Activated naive CD8-positive, alpha-beta T cell treated with anti-CD3 and anti-CD28 coated beads, Interleukin-2, amount 50 U/mL, for 24 hours (primary cell): Measurements from ENCODE around the gene TBX6.
"Not testable (repeated sequence)": the region's sequence is repeated elsewhere in the genome, so short reads cannot be mapped to it uniquely, and the experiment has no call there.

Source experiments
- ATAC-seq: fragments of 150-1000 bp; cut with Tn5 transposase; one replicate; pipeline ENCODE4 v1.10.0; 2021
- DNase-seq: peaks from one replicate; pipeline ENCODE4 v3.0.0; 2021
- H3K27ac Mint-ChIP-seq: one replicate; pipeline ENCODE4 v1.8.0; 2021; ENCODE audit warnings: mild to moderate bottlenecking, mixed read lengths
- H3K27me3 Mint-ChIP-seq: one replicate; pipeline ENCODE4 v1.8.0; 2021; ENCODE audit warnings: mixed read lengths
- H3K36me3 Mint-ChIP-seq: one replicate; pipeline ENCODE4 v1.8.0; 2021; ENCODE audit warnings: low read depth, mixed read lengths
- H3K4me1 Mint-ChIP-seq: one replicate; pipeline ENCODE4 v1.8.0; 2021; ENCODE audit warnings: mixed read lengths
- H3K4me3 Mint-ChIP-seq: one replicate; pipeline ENCODE4 v1.8.0; 2021; ENCODE audit warnings: mild to moderate bottlenecking, moderate library complexity, mixed read lengths
- H3K9me3 Mint-ChIP-seq: one replicate; pipeline ENCODE4 v1.8.0; 2021; ENCODE audit warnings: mixed read lengths

Gene TBX6, protein sequence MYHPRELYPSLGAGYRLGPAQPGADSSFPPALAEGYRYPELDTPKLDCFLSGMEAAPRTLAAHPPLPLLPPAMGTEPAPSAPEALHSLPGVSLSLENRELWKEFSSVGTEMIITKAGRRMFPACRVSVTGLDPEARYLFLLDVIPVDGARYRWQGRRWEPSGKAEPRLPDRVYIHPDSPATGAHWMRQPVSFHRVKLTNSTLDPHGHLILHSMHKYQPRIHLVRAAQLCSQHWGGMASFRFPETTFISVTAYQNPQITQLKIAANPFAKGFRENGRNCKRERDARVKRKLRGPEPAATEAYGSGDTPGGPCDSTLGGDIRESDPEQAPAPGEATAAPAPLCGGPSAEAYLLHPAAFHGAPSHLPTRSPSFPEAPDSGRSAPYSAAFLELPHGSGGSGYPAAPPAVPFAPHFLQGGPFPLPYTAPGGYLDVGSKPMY

GRCh38 chr16:30091474-30092372 is at the start of gene TBX6:
TSS of gene TBX6 (minus strand) at chr16:30091924. CDS start at chr16:30091193, 731 bp downstream.
- Mint-ChIP-seq H3K27ac (peak within 1 kb of the TSS; percentile 96), H3K9me3 (peaks cover under 1% of the 10 kb centered on the region), H3K36me3 (peaks cover 13% of the 10 kb centered on the region), H3K27me3 (no peaks in the 10 kb centered on the region), H3K4me1 (peaks cover 50% of the 10 kb centered on the region), H3K4me3 (peak within 1 kb of the TSS; percentile 83)
- ATAC-seq (peak; percentile 84), DNase-seq (peak; percentile 95)

DNA sequence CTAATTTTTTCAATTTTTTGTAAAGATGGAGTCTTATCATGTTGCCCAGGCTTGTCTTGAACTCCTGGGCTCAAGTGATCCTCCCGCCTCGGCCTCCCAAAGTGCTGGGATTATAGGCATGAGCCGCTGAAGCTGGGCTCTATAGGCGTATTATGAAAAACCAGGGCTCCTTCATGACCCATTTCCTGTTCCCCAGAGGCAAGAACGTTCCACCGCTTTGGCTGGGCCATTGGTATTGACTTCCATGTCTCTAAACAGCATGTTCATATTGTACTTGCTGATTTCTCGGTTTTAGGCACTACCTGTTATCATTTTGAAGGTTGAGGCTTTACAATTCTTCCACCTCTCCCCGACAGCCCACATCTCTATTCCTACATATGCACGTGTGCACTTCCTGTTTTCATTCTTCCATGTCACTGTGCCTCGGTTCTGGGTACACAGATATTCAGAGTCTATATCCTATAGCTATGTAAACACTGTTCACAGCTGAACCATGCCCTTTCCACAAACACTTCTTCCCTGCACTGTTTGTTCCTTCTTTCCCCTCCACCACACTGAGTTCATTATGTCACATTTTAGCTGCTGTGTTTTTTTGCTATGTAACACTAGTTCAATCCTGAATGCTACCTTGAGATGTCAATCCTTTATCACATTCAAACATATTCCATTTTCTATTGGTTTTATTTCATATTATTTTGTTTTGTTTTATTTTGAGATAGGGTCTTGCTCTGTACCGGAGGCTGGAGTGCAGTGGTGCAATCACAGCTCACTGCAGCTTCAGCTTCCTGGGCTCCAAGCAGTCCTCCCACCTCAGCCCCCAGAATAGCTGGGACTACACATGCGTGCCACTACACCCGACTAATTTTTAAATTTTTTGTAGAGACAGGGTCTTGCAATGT is 48.1 kb upstream of the TBX6 start:
- Mint-ChIP-seq H3K4me1 (peaks cover 25% of the 10 kb centered on the region), H3K9me3 (no peaks in the 10 kb centered on the region), H3K27me3 (no peaks in the 10 kb centered on the region), H3K27ac (peak overlapping the region; percentile 61), H3K4me3 (no peak overlapping the region), H3K36me3 (no peaks in the 10 kb centered on the region)
- no peak for ATAC-seq
- no peak for DNase-seq

DNA sequence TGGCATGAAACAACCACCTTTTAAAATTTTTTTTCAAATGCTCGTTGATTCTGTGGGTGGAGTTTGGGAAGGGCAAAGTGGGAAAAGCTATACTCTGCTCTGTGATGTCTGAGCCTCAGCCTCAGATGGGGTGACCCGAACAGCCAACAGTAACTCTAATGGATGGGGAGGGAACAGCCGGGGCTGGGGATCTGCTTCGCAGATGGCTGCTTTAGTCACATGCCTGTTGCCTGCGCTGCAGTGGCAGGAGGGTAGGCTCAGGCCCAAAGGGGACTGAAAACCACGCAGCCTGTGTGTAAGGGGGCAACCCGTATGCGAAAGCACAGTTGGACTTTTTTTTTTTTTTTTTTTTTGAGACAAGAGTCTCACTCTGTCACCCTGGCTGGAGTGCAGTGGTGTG is 46.2 kb upstream of the TBX6 start:
- Mint-ChIP-seq H3K4me1 (peaks cover 18% of the 10 kb centered on the region), H3K9me3 (no peaks in the 10 kb centered on the region), H3K4me3 (no peak overlapping the region)

GRCh38 chr16:30136971-30137605 is 45.4 kb upstream of the TBX6 start:
- H3K27me3 Mint-ChIP-seq: no peaks in the 10 kb centered on the region
- DNase-seq (no peak), ATAC-seq (no peak)
- H3K4me1 Mint-ChIP-seq: peaks cover 12% of the 10 kb centered on the region
- H3K36me3 Mint-ChIP-seq: no peaks in the 10 kb centered on the region
- no peak overlapping the region for H3K4me3 Mint-ChIP-seq
- H3K27ac Mint-ChIP-seq: no peak overlapping the region
- H3K9me3 Mint-ChIP-seq: no peaks in the 10 kb centered on the region

More for the DNA sequence above, 46.2 kb upstream of the TBX6 start:
- Mint-ChIP-seq H3K36me3 (no peaks in the 10 kb centered on the region), H3K27ac (no peak overlapping the region), H3K27me3 (no peaks in the 10 kb centered on the region)
- DNase-seq (no peak), ATAC-seq (no peak)

DNA sequence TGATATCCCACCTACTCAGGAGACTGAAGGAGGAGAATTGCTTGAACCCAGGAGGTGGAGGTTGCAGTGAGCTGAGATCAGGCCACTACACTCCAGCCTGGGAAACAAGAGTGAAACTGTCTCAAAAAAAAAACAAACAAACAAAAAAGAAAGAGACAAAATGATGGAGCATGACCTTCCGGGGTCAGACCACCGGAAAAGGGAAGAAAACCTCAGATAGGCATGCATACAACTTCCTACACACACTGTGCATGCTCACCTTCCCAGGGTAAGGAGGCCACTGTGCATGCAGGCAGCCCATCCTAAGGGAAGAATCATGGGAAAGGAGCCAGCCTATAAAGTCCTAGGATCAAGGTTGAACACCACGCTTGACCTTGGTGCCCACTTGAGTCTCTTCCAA is 40.9 kb upstream of the TBX6 start:
- Mint-ChIP-seq H3K4me3 (no peak overlapping the region), H3K27ac (no peak overlapping the region), H3K36me3 (no peaks in the 10 kb centered on the region), H3K27me3 (no peaks in the 10 kb centered on the region), H3K9me3 (no peaks in the 10 kb centered on the region), H3K4me1 (peaks cover 4% of the 10 kb centered on the region)
- ATAC-seq (no peak), DNase-seq (no peak)

- DNase-seq (no peak), ATAC-seq (no peak)
- Mint-ChIP-seq H3K4me3 (no peak overlapping the region), H3K27ac (peak overlapping the region; percentile 23), H3K27me3 (no peaks in the 10 kb centered on the region), H3K9me3 (no peaks in the 10 kb centered on the region), H3K4me1 (peaks cover 6% of the 10 kb centered on the region), H3K36me3 (no peaks in the 10 kb centered on the region)
Observed at GRCh38 chr16:30131869-30132475, 40.2 kb upstream of the TBX6 start.

DNA sequence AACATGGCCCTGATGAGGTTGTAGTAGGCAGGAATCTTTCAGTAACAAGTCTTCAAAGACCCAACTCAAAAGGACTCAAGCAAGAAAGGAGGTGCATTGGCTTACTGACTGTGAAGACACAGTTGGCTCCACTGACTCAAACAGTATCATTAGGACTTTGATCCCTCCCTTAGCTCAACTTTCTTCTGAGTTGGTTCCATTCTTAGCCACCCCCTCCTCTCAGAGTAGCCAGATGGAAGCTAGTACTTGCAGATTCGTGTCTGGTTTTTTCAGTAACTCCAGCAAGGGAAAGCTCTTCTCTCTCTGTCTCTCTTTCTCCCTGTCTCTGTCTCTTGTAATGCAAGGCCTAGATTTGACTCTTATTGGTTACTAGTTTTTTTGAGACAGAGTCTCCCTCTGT is 36.3 kb upstream of the TBX6 start:
- peaks cover 15% of the 10 kb centered on the region for H3K4me1 Mint-ChIP-seq
- no peaks in the 10 kb centered on the region for H3K36me3 Mint-ChIP-seq
- ATAC-seq: no peak
- no peak for DNase-seq
- H3K9me3 Mint-ChIP-seq: no peaks in the 10 kb centered on the region
- no peak overlapping the region for H3K27ac Mint-ChIP-seq
- H3K27me3 Mint-ChIP-seq: no peaks in the 10 kb centered on the region
- H3K4me3 Mint-ChIP-seq: no peak overlapping the region

DNA sequence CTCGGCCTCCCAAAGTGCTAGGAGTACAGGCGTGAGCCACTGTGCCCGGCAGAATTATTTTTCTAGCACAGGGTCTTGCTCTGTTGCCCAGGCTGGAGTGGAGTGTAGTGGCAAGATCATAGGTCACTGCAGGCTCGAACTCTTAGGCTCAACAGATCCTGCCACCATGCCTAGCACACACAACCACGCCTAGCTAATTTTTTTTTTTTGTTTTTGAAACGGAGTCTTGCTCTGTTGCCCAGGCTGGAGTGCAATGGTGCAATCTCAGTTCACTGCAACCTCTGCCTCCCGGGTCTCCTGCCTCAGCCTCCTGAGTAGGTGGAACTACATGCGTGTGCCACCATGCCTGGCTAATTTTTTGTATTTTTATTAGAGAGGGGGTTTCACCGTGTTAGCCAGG is 34.0 kb upstream of the TBX6 start:
- H3K4me1 Mint-ChIP-seq: peaks cover 25% of the 10 kb centered on the region
- not testable (repeated sequence) for H3K27me3 Mint-ChIP-seq, DNase-seq, H3K4me3 Mint-ChIP-seq, H3K27ac Mint-ChIP-seq, ATAC-seq, H3K36me3 Mint-ChIP-seq, H3K9me3 Mint-ChIP-seq

DNA sequence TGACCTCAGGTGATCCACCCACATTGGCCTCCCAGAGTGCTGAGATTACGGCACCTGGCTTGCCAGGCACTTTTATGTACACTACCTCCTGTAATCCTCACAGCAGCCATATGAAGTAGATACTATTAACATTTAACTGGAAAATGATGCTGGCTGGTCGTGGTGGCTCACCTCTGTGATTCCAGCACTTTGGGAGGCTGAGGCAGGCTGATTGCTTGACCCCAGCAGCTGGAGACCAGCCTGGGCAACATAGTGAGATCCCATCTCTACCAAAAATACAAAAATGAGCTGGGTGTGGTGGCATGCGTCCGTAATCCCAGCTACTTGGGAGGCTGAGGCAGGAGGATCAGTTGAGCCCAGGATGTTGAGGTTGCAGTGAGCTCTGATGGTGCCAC is 33.3 kb upstream of the TBX6 start:
- DNase-seq: no peak
- H3K27me3 Mint-ChIP-seq: no peaks in the 10 kb centered on the region
- H3K36me3 Mint-ChIP-seq: no peaks in the 10 kb centered on the region
- ATAC-seq: no peak
- no peaks in the 10 kb centered on the region for H3K9me3 Mint-ChIP-seq
- H3K4me1 Mint-ChIP-seq: peaks cover 24% of the 10 kb centered on the region
- no peak overlapping the region for H3K27ac Mint-ChIP-seq
- H3K4me3 Mint-ChIP-seq: no peak overlapping the region

DNA sequence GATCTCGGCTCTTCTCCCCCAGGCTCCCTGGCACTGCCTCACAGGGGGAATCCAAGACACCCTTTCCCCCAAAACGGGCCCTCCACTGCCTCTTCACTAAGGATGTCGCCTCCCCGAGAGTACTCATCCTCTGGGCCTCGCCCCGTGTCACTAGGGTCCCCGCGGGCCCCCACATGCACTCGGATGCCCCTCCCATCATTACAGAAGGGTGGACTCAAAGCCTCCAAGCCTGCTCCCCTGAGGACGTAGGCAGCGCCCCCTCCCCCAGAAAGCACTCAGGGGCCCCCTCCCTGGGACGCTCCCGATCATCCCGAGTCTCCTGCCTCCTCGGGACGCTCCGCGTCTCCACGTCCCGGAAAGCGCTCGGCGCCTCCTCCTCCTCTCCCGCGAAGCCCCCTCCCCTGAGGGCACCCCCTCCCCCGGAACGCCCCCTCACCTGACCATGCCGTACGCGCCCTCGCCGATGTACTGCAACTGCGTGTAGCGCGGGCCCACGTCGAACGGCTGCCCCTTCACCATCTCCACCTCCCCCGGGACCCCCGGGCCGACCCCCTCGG is 31.0 kb upstream of the TBX6 start:
- no peaks in the 10 kb centered on the region for H3K27me3 Mint-ChIP-seq
- DNase-seq (peak; percentile 18), ATAC-seq (peak; percentile 34)
- H3K4me1 Mint-ChIP-seq: peaks cover 28% of the 10 kb centered on the region
- no peaks in the 10 kb centered on the region for H3K9me3 Mint-ChIP-seq
- H3K4me3 Mint-ChIP-seq: peak overlapping the region; percentile 82
- H3K36me3 Mint-ChIP-seq: peaks cover 3% of the 10 kb centered on the region
- H3K27ac Mint-ChIP-seq: peak overlapping the region; percentile 76

GRCh38 chr16:30121741-30122571 is 30.2 kb upstream of the TBX6 start:
- Mint-ChIP-seq H3K36me3 (peaks cover 3% of the 10 kb centered on the region), H3K27ac (peak overlapping the region; percentile 76), H3K4me1 (peaks cover 25% of the 10 kb centered on the region), H3K9me3 (no peaks in the 10 kb centered on the region), H3K27me3 (no peaks in the 10 kb centered on the region), H3K4me3 (peak overlapping the region; percentile 82)
- no peak for ATAC-seq
- no peak for DNase-seq

DNA sequence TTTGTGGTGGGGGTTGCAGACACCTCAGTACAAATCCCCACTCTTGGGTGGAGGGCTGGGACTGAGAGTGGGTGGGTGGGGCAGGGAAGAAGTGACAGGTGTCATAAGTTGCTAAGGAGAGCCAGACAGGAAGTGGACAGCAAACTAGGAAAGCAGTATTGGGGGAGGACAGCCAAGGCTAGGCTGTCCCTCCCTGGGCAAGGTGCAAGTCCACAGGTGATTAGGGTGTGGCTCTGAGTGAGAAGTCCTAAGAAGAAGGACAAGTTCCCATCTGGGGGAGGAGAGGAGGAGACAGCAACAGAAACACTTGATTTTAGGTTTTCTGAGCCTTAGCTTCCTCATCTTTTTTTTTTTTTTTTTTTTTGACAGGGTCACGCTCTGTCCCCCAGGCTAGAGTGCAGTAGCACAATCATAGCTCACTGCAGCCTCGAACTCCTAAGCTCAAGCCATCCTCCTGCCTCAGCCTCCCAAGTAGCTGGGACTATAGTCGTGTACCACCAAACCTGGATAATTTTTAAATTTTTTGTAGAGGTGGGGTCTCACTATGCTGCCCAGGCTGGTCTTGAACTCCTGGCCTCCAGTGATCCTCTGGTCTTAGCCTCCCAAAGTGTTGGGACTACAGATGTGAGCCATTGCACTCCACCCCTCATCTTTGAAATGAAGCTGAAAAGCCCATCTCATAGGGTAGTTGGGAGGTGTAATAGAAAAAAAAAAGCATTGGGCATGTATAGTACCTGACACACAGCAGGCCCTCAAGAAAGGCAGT is 28.8 kb upstream of the TBX6 start:
- Mint-ChIP-seq H3K4me3 (no peak overlapping the region), H3K9me3 (no peaks in the 10 kb centered on the region), H3K36me3 (peaks cover 3% of the 10 kb centered on the region), H3K4me1 (peaks cover 19% of the 10 kb centered on the region), H3K27ac (no peak overlapping the region), H3K27me3 (no peaks in the 10 kb centered on the region)
- DNase-seq (no peak), ATAC-seq (no peak)
